ENCODE data around the gene GRID1.
"Not testable (repeated sequence)": the region's sequence is repeated elsewhere in the genome, so short reads cannot be mapped to it uniquely, and the experiment has no call there.

DNA sequence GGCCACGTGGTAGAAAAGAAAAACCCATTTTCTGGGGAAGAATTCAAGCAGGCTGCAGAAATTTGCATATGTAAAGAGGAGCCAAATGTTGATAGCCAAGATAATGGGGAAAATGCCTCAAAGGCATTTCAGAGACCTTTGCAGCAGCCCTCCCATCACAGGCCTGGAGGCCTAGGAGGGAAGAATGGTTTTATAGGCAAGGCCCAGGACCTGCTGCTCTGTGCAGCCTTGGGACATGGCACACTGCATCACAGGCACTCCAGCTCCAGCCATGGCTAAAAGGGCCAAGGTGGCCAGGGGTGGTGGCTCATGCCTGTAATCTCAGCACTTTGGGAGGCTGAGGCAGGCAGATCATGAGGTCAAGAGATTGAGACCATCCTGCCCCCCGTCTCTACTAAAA lies 128.5 kb downstream of the GRID1 start:
- TF ChIP-seq, protein P1, sequence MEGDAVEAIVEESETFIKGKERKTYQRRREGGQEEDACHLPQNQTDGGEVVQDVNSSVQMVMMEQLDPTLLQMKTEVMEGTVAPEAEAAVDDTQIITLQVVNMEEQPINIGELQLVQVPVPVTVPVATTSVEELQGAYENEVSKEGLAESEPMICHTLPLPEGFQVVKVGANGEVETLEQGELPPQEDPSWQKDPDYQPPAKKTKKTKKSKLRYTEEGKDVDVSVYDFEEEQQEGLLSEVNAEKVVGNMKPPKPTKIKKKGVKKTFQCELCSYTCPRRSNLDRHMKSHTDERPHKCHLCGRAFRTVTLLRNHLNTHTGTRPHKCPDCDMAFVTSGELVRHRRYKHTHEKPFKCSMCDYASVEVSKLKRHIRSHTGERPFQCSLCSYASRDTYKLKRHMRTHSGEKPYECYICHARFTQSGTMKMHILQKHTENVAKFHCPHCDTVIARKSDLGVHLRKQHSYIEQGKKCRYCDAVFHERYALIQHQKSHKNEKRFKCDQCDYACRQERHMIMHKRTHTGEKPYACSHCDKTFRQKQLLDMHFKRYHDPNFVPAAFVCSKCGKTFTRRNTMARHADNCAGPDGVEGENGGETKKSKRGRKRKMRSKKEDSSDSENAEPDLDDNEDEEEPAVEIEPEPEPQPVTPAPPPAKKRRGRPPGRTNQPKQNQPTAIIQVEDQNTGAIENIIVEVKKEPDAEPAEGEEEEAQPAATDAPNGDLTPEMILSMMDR (IDR thresholded peaks at IDR 0.05), result not testable (repeated sequence)
- TF ChIP-seq POLR2A (IDR thresholded peaks at IDR 0.05), result not testable (repeated sequence)
